GM18517 (cell line): Measurements from ENCODE around the gene TMEM208.
A peak's percentile ranks its signal among the peaks of the same experiment; 100 is the strongest.

Source experiments
- ATAC-seq: cut with Tn5 transposase; IDR thresholded peaks from one replicate; pipeline ENCODE4 v1.9.1; 2021; ENCODE audit warnings: mild to moderate bottlenecking, moderate library complexity; ENCODE audit not compliant: unreplicated experiment

The TMEM208 gene

GRCh38 chr16:67234180-67234597 is 7.3 kb downstream of the TMEM208 start:
- no peak for ATAC-seq

DNA sequence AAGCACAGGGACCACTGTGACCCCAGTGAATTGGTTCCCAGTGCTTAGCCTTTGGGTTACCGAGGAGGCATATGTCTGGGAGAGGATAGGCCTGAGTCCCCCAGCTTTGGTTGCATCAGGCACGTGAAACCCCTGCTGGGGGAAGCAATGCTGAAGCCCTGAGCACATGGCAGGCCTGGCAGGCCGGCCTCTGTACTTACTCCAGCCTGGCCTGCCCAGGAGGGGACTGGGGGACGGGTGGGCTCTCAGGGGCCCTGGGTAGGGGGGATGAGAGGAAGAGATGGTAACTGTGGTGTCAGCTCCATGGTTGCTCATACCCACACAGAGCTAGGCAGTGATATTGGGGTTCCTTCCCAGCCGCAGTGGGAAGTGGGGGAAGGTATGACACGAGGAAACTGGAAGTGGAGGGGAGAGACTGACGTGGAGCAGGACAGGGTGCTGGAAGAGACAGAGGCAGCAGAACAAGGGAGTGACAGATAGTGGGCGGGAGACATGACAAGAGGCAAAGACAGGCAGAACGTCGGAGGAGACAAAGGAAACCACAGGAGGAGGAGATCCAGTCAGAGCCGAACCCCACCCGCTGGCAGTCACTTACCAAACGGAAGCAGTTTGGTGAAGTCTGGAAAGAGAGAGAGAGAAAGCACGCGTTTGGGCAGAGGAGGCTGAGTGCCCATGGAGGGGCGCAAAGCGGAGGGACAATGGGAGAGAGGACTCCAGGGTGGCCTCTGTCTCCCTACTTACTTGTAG is 9.1 kb downstream of the TMEM208 start:
- no peak for ATAC-seq

GRCh38 chr16:67236563-67237395 is 9.8 kb downstream of the TMEM208 start:
- no peak for ATAC-seq

DNA sequence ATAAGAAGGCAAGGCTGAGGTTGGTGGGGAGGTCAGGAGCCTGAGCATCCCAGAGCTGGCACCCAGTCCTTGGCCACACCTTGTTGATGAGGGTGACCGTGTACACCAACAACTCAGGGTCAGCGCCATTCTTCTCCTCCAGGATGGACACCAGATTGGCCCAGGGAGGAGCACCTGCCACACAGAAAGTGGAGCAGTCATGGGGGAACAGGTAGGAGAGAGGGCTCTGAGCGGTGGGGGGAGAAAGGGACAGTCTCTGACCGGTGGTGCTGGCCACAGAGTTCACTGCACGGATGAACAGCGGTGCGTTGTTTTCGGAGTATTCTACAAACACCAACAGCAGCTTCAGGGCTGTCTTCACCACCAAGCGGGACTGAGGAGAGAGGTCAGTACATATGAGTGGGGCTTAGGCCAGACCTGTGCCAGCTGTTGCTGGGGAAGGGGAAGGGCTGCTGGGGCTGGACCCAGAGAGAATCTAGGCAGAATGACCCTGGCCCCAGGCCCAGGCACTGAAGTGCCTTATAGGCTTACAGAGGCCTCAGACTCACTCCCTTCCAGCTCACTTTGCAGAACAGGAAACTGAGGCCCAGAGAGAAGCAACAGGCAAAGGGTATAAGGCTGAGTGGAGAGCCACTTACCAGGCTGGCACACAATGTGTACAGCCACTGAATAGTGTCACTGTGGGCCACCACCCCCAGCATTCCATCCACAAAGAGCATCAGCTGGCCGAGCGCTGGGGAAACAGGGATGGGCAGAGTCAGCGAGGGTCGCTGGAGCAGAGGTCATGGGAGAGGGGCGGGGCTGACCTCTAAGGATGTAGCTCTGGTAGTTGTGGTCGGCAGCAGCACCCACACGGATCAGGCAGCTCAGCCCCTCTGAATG is 10.7 kb downstream of the TMEM208 start:
- no peak for ATAC-seq

DNA sequence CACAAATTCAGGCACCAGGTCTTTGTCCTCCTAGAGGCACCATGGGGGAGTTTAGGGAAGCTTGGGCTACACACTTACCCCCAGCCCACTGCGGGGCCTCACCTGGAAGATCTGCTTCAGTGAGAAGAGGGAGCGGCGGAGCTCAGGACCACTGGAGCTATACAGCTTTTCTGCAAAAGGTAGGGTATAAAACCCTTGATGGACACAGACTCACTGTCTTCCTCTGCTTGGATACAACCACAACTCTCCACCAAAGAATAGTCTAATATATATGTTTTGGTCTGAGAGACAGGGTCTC is 11.3 kb downstream of the TMEM208 start:
- ATAC-seq: no peak

- no peak for ATAC-seq
Measured at GRCh38 chr16:67238806-67239470, 12.0 kb downstream of the TMEM208 start.

DNA sequence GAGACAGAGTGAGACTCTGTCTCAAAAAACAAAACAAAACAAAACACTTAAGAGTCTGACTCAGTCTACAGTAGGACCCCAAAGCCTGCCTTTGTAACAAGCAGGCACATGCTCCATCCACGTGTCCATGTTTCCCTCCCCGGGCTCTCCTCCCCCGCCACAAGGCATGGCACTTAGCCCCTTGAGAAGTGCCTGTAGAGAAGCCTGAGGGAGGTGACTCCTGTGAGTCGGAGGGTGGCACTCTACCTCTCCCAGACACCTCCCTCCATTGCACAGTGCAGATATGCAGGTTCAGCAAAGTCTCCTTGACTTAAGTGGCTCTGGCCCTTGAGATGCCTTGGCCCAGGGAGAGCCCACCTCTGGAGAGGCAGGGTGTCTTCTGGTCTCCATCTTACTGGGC is 13.6 kb downstream of the TMEM208 start:
- ATAC-seq: no peak

- no peak for ATAC-seq
Measured at GRCh38 chr16:67241008-67241900, 14.3 kb downstream of the TMEM208 start.

GRCh38 chr16:67242138-67242730 is 15.3 kb downstream of the TMEM208 start:
- ATAC-seq: no peak

DNA sequence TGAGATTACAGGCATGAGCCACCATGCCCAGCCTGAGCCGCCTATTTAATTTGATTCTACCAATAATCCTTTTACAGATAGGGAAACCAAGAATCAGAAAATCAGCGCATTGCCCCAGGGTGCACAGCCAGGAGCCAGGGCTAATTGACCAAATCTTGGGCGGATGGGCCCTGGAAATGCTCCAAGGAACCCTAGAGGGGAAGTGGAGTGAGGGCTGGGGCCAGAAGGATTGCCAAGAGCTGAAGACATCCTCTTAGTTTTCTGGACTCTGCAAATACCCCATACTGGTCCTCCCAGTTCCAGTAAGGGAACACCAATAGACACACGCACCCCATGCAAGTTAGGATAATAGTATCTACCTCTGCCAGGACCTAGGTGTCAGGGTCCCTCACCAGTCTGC is 16.6 kb downstream of the TMEM208 start:
- ATAC-seq: no peak

GRCh38 chr16:67244387-67245185 is 17.7 kb downstream of the TMEM208 start:
- peak; percentile 54 for ATAC-seq

DNA sequence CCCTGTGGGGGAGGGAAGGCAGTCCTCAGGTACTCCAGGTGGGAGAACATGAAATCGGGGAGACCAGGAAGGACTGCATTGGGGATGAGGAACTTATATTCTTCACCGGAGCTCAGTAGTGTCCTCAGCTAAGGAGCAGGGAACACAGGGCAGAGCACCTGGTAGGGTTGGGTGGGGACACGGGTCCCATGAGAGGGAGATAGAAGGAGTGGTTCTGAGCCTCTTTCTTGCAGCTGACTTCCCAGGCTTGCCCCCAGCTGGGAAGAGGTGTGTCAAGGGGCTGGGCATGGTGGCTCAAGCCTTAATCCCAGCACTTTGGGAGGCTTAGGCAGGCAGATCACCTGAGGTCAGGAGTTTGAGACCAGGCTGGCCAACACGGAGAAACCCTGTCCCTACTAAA is 18.3 kb downstream of the TMEM208 start:
- ATAC-seq: no peak

GRCh38 chr16:67245674-67246080 is 18.7 kb downstream of the TMEM208 start:
- no peak for ATAC-seq

DNA sequence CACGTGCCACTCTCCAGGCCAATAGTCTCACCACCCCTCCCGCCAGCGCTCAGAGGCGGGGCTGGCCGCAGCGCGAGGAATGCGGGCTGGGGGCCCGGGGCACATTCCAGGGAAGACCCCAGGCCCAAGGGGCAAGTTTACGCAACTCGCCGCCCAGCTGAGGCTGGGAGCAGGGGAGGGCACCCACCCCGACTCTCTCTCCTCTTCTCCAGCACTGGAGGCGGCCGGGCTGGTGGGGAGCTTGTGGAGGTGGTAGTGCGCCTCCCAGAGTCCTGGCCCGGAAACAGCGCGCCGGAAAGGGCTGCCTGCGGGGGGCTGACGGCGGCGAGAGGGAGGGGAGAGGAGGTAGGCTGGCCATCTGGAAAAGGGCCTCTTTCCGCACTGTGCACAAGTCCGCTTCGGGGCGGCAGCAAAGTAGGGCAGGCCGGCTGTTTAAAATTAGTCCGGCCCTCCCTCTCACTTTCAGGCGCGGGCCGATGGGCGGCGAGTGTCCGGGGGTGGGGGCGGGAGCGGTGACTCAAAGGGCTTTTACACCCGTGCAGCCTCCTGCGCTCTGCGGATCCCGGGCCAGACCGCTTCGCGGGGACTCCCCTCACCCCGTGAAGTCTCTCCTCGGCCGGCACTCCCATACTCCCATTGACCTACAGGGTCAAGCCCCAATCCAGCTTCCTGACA is 19.3 kb downstream of the TMEM208 start:
- peak; percentile 22 for ATAC-seq

GRCh38 chr16:67246756-67247191 is 19.8 kb downstream of the TMEM208 start:
- ATAC-seq: peak; percentile 17

GRCh38 chr16:67247192-67248072 is 20.5 kb downstream of the TMEM208 start, which contains the start of gene FHOD1:
TSS of gene FHOD1 (minus strand) at chr16:67247481. CDS start at chr16:67247410, 71 bp downstream.
- peak; percentile 48 for ATAC-seq

DNA sequence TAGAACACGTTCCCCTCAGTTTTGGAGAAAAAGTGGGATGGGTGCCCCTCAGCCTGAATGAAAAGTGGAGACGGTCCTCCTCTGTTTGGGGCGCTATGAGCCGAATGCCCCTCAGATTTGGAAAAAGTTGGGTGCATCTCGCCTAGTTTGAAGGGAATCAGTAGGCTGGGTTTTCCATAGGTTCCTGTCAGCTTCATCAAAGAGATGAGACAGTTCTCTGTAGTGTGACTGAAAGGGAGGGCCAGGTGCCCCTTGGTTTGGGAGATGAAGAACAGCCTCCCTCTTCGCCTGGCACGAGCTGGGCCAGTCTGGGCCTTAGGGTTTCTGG is 21.1 kb downstream of the TMEM208 start:
- no peak for ATAC-seq
